Kidney (tissue), 14 donors: ENCODE measurements around the gene TLR3. TPM values are rescaled to one million over a fixed set of nuclear protein-coding genes. Genes with fewer than 3 reads are reported as not detected.
A peak's percentile ranks its signal among the peaks of the same experiment; 100 is the strongest.
"Not testable (repeated sequence)": the region's sequence is repeated elsewhere in the genome, so short reads cannot be mapped to it uniquely, and the experiment has no call there.

ENCODE experiments used
- DNase-seq, 5 donors: peaks; one replicate each; pipeline ENCODE4 v3.0.0-alpha.2; 2013 to 2020
- FAIRE-seq: peaks from 2 replicates; lab custom pipeline; 2012; peaks lifted over from hg19 to GRCh38; lab: Jason Lieb, UNC
- H3K27ac ChIP-seq, 2 donors: one replicate each; pipeline ENCODE4 v1.7.0; 2013; ENCODE audit warnings: low read depth in 2 of 2, low read length in 2 of 2, inconsistent platforms in 1 of 2
- H3K27me3 ChIP-seq: one replicate; pipeline ENCODE4 v1.7.1; 2013; ENCODE audit warnings: low read length, inconsistent platforms; ENCODE audit not compliant: control insufficient read depth, insufficient read depth
- H3K36me3 ChIP-seq, 3 donors: one replicate each; pipeline versions ENCODE4 v1.7.0 to v1.7.1; 2013; ENCODE audit warnings: low read length in 3 of 3, control low read depth in 1 of 3, inconsistent platforms in 1 of 3; ENCODE audit not compliant: insufficient read depth in 3 of 3, control insufficient read depth in 2 of 3
- H3K4me1 ChIP-seq, 3 donors: one replicate each; pipeline versions ENCODE4 v1.7.0 to v1.7.1; 2013; ENCODE audit warnings: low read length in 3 of 3, inconsistent platforms in 1 of 3, low read depth in 1 of 3; ENCODE audit not compliant: control insufficient read depth in 2 of 3, insufficient read depth in 2 of 3
- H3K4me3 ChIP-seq, 3 donors: one replicate each; pipeline versions ENCODE4 v1.7.0 to v1.8.1; 2013; ENCODE audit warnings: low read length in 3 of 3, control low read depth in 1 of 3, inconsistent platforms in 1 of 3
- H3K9ac ChIP-seq, 3 donors: one replicate each; pipeline versions ENCODE4 v1.7.0 to v1.7.1; 2013; ENCODE audit warnings: low read length in 3 of 3, control low read depth in 1 of 3, inconsistent platforms in 1 of 3
- H3K9me3 ChIP-seq, 3 donors: one replicate each; pipeline versions ENCODE4 v1.7.0 to v1.7.1; 2013; ENCODE audit warnings: low read length in 3 of 3, control low read depth in 1 of 3, inconsistent platforms in 1 of 3; ENCODE audit not compliant: control insufficient read depth in 2 of 3, insufficient read depth in 1 of 3
- CTCF ChIP-seq: IDR thresholded peaks from 3 replicates; pipeline ENCODE4 v1.5.1; 2012; ENCODE audit warnings: mild to moderate bottlenecking, moderate library complexity, borderline replicate concordance; ENCODE audit not compliant: insufficient read depth; ENCODE audit errors: extremely low read depth
- intact Hi-C: fragments of 100-400 bp; cut with DNase I; formaldehyde crosslinking; loops from one replicate; pipeline ENCODE4 v1.11.1; 2022
- polyA plus RNA-seq: library from polyadenylated mRNA; stranded (reverse); fragments of 350-450 nt; fragmentation: Illumina TruSeq; extraction: RNeasy Lipid Tissue Mini Kit (QIAGEN cat#74804); gene quantifications from one replicate; pipeline ENCODE4 v1.2.3, GENCODE V29; 2014; ENCODE audit warnings: low read depth, low replicate concordance; ENCODE audit not compliant: insufficient read depth
- total RNA-seq: library from RNA; stranded (reverse); fragmentation: NEBNext Ultra II Directional; extraction: Animal tissue kit (Norgen Biotek cat#: 25700); gene quantifications from one replicate; pipeline ENCODE4 v1.2.1, GENCODE V29; 2021
- donor health status: control.
- donor health status: control.
- donor health status: control.
- donor health status: control.
- donor health status: control.
- donor health status: DM: yes; HTN: yes; CAD: no.
- donor health status: Normal renal cell carcinoma (clear cell type).

The TLR3 gene
- total and polyA plus RNA-seq, 2 donors from 2014 or later, result 5.1 to 22.7 TPM

GRCh38 chr4:186032259-186032658 is 36.7 kb upstream of the TLR3 start:
- Histone ChIP-seq H3K36me3 (no peaks in the 10 kb centered on the region), H3K27ac (peak overlapping the region in 1 of 2 donors; percentile 49), H3K4me1 (peaks cover 0 to 21% (median 6%) of the 10 kb centered on the region in 3 donors), H3K9ac (no peak overlapping the region), H3K4me3 (no peak overlapping the region), H3K27me3 (no peaks in the 10 kb centered on the region), H3K9me3 (peaks cover 0 to 5% (median 3%) of the 10 kb centered on the region in 3 donors)
- TF ChIP-seq CTCF, result no peak
- FAIRE-seq (no peak), DNase-seq (peak in 2 of 5 donors; percentile 15 to 47)
- intact Hi-C loops, result no loop called here

- no peak for DNase-seq
- Histone ChIP-seq H3K36me3 (no peaks in the 10 kb centered on the region), H3K27ac (no peak overlapping the region), H3K27me3 (no peaks in the 10 kb centered on the region), H3K4me3 (no peak overlapping the region), H3K9ac (no peak overlapping the region), H3K4me1 (peaks cover 0 to 23% (median 6%) of the 10 kb centered on the region in 3 donors), H3K9me3 (peaks cover 0 to 3% (median 0%) of the 10 kb centered on the region in 3 donors)
- TF ChIP-seq CTCF, result no peak
- no peak for FAIRE-seq
- intact Hi-C loops, result no loop called here
These were observed 35.9 kb upstream of the TLR3 start for GRCh38 chr4:186033027-186033426.

- peaks cover 0 to 27% (median 6%) of the 10 kb centered on the region in 3 donors for H3K4me1 ChIP-seq
- not testable (repeated sequence) for H3K9me3 ChIP-seq, FAIRE-seq, H3K4me3 ChIP-seq, H3K27ac ChIP-seq, H3K9ac ChIP-seq, H3K36me3 ChIP-seq, DNase-seq, H3K27me3 ChIP-seq
- intact Hi-C loops, result loop anchor here (5.0 kb wide), 1 partner anchor 392 kb away; no protein-coding TSS in a partner anchor
These were observed 34.3 kb upstream of the TLR3 start for GRCh38 chr4:186034613-186035012.

- FAIRE-seq, result no peak
These were observed 31.9 kb upstream of the TLR3 start for GRCh38 chr4:186036976-186037581.

More at GRCh38 chr4:186036976-186037581, 31.9 kb upstream of the TLR3 start:
- no peak for DNase-seq
- Histone ChIP-seq H3K36me3 (no peaks in the 10 kb centered on the region), H3K9me3 (peaks cover 0 to 3% (median 0%) of the 10 kb centered on the region in 3 donors), H3K9ac (no peak overlapping the region), H3K4me1 (peaks cover 0 to 10% (median 0%) of the 10 kb centered on the region in 3 donors), H3K27me3 (no peaks in the 10 kb centered on the region), H3K27ac (no peak overlapping the region), H3K4me3 (no peak overlapping the region)
- intact Hi-C loops, result loop anchor here (5.0 kb wide), 1 partner anchor 395 kb away; no protein-coding TSS in a partner anchor
- TF ChIP-seq CTCF, result no peak
